Ascending aorta (tissue), 2 donors: ENCODE results near the gene FAM47E. TPM values are rescaled to one million over a fixed set of nuclear protein-coding genes. Genes with fewer than 3 reads are reported as not detected.
"Not testable (repeated sequence)": the region's sequence is repeated elsewhere in the genome, so short reads cannot be mapped to it uniquely, and the experiment has no call there.

Experiments used
- DNase-seq, 2 donors: peaks; one replicate each; pipeline ENCODE4 v3.0.0-alpha.2; 2019; ENCODE audit warnings: low spot score in 2 of 2
- H3K27ac ChIP-seq, 2 donors: fragments of 200-600 bp; sonication (generic); one replicate each; pipeline ENCODE4 v1.5.1; 2016 to 2017; ENCODE audit warnings: mild to moderate bottlenecking in 1 of 2
- H3K27me3 ChIP-seq: fragments of 200-600 bp; sonication (generic); one replicate; pipeline ENCODE4 v1.5.1; 2017
- H3K36me3 ChIP-seq, 2 donors: fragments of 200-600 bp; sonication (generic); one replicate each; pipeline ENCODE4 v1.5.1; 2016
- H3K4me1 ChIP-seq, 2 donors: fragments of 200-600 bp; sonication (generic); one replicate each; pipeline ENCODE4 v1.5.1; 2016 to 2017; ENCODE audit warnings: mild to moderate bottlenecking in 1 of 2
- H3K4me3 ChIP-seq, 2 donors: fragments of 200-600 bp; sonication (generic); one replicate each; pipeline ENCODE4 v1.5.1; 2016 to 2017; ENCODE audit warnings: mild to moderate bottlenecking in 1 of 2
- H3K9me3 ChIP-seq, 2 donors: fragments of 200-600 bp; sonication (generic); one replicate each; pipeline ENCODE4 v1.5.1; 2016
- intact Hi-C: fragments of 100-400 bp; cut with DNase I; formaldehyde crosslinking; loops from one replicate; pipeline ENCODE4 v1.15.1; 2023
- total RNA-seq: library from RNA; depleted of rRNA; stranded (reverse); fragments of >200 nt; gene quantifications from one replicate; pipeline ENCODE4 v1.1.0, GENCODE V29; 2016
- TF ChIP-seq, protein P1 (sequence below), 3 experiments: fragments of 200-600 bp in 2 of 3; fragments of 450-650 bp in 1 of 3; sonication (generic) in 2 of 3; IDR thresholded peaks; one replicate each; pipeline ENCODE4 v1.5.1; 2016 to 2019; ENCODE audit warnings: antibody characterized with exemption in 3 of 3, mild to moderate bottlenecking in 1 of 3, moderate library complexity in 1 of 3

The FAM47E gene
- total RNA-seq, 1 donor from 2014 or later: not detected

DNA sequence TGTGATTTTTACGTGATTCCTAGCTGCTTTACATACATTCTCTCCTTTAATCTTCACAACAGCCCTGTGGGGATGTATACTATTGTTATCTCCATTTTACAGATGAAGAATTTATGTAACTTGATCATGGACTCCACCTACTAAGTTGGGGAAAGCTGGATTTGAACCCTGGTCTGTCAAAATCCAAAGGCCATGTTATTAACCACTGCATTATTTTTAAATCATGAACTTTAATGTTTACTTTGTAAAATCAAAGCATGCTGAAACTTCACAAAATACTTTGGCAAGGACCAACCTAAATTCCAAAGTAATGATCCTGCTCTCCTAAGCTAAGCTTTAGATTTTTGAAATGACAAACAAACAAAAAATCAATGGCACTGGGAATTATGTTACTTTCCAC, 26.1 kb downstream of the FAM47E start:
- DNase-seq: no peak
- H3K27ac ChIP-seq: no peak overlapping the region
- H3K4me1 ChIP-seq: no peaks in the 10 kb centered on the region
- H3K36me3 ChIP-seq: no peaks in the 10 kb centered on the region
- H3K4me3 ChIP-seq: no peak overlapping the region
- TF ChIP-seq, protein P1, sequence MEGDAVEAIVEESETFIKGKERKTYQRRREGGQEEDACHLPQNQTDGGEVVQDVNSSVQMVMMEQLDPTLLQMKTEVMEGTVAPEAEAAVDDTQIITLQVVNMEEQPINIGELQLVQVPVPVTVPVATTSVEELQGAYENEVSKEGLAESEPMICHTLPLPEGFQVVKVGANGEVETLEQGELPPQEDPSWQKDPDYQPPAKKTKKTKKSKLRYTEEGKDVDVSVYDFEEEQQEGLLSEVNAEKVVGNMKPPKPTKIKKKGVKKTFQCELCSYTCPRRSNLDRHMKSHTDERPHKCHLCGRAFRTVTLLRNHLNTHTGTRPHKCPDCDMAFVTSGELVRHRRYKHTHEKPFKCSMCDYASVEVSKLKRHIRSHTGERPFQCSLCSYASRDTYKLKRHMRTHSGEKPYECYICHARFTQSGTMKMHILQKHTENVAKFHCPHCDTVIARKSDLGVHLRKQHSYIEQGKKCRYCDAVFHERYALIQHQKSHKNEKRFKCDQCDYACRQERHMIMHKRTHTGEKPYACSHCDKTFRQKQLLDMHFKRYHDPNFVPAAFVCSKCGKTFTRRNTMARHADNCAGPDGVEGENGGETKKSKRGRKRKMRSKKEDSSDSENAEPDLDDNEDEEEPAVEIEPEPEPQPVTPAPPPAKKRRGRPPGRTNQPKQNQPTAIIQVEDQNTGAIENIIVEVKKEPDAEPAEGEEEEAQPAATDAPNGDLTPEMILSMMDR (IDR thresholded peaks at IDR 0.05): no peak
- H3K27me3 ChIP-seq: no peaks in the 10 kb centered on the region
- intact Hi-C loops: no loop called here
- no peaks in the 10 kb centered on the region for H3K9me3 ChIP-seq

- Histone ChIP-seq H3K27me3 (no peaks in the 10 kb centered on the region), H3K36me3 (no peaks in the 10 kb centered on the region), H3K4me1 (no peaks in the 10 kb centered on the region), H3K27ac (no peak overlapping the region), H3K4me3 (no peak overlapping the region), H3K9me3 (no peaks in the 10 kb centered on the region)
- intact Hi-C loops: no loop called here
- no peak for DNase-seq
- TF ChIP-seq, protein P1 (IDR thresholded peaks at IDR 0.05): no peak
Measured at GRCh38 chr4:76278583-76278982, 27.1 kb downstream of the FAM47E start.

- H3K27ac ChIP-seq: no peak overlapping the region
- no peaks in the 10 kb centered on the region for H3K4me1 ChIP-seq
- no peaks in the 10 kb centered on the region for H3K27me3 ChIP-seq
- no peaks in the 10 kb centered on the region for H3K36me3 ChIP-seq
- DNase-seq: no peak
- no peak overlapping the region for H3K4me3 ChIP-seq
- TF ChIP-seq, protein P1 (IDR thresholded peaks at IDR 0.05): no peak
- no peaks in the 10 kb centered on the region for H3K9me3 ChIP-seq
- intact Hi-C loops: no loop called here
Measured at GRCh38 chr4:76279462-76279861, 27.9 kb downstream of the FAM47E start.

- Histone ChIP-seq H3K4me3 (no peak overlapping the region), H3K4me1 (no peaks in the 10 kb centered on the region), H3K27ac (no peak overlapping the region), H3K36me3 (no peaks in the 10 kb centered on the region), H3K9me3 (peaks cover 0 to under 1% of the 10 kb centered on the region in 2 donors), H3K27me3 (no peaks in the 10 kb centered on the region)
- intact Hi-C loops: no loop called here
- TF ChIP-seq, protein P1 (IDR thresholded peaks at IDR 0.05): no peak
- no peak for DNase-seq
Measured at GRCh38 chr4:76280488-76281441, 29.2 kb downstream of the FAM47E start.

DNA sequence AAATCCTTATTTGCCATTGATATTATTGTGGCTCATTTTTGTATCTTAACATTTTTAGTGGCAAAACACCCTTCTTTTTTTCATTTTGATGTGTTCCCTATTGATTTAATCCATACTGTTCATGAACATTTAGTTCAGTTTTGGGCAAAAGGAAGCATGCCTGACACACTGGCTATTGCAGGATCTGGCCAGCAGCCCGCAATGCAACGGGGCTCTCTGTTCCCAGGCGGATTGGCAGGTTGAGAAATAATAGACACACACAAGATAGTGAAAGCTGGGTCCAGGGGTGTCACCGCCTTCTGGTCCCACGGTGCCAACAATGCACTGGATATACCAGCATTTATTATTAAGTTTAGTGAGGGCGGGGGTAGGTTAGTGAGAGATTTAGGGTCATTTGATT, 30.1 kb downstream of the FAM47E start:
- H3K27me3 ChIP-seq, H3K27ac ChIP-seq, intact Hi-C loops, H3K4me1 ChIP-seq, H3K36me3 ChIP-seq, H3K9me3 ChIP-seq, DNase-seq, H3K4me3 ChIP-seq: not testable (repeated sequence)

DNA sequence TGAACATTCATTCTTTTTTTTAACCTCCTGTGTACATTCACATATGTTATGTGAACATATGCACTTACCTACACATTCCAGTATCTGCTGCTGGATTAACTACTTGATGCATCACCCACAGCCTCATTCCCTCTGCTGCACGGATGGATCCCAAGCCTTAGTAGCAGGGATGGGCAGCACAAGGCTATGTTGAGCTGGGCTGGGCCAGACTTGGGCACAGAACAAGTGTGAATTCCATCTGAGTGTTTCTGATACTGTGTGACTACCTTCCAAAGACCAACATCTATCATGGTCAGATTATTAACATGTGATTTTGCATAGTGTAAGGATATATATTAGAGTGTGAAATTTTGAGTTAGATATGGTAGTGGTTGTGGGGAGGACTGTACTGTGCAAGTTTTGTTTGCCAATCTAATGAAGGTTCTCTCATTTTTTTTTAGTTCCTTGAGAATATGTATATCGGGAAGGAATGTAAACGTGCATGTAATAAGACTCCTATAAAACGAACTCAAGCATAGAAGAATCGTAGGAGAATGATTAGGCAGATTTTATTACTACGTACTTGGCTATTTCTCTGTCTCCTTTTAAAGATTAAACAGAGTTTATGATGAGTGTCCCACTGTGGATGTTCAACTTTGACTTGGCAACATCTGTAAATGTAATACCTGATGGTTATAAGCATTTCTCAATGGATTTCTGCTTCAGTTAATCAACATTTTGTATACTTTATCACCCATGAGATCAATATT, 31.6 kb downstream of the FAM47E start:
- Histone ChIP-seq H3K4me3 (no peak overlapping the region), H3K36me3 (no peaks in the 10 kb centered on the region), H3K27me3 (no peaks in the 10 kb centered on the region), H3K4me1 (no peaks in the 10 kb centered on the region), H3K27ac (no peak overlapping the region), H3K9me3 (peaks cover 0 to 9% of the 10 kb centered on the region in 2 donors)
- intact Hi-C loops: no loop called here
- TF ChIP-seq, protein P1 (IDR thresholded peaks at IDR 0.05): no peak
- DNase-seq: no peak
